WTC11 (cell line): ENCODE results near the gene GIT1. TPM values are rescaled to one million over a fixed set of nuclear protein-coding genes. Genes with fewer than 3 reads are reported as not detected.
"Not testable (repeated sequence)": the region's sequence is repeated elsewhere in the genome, so short reads cannot be mapped to it uniquely, and the experiment has no call there.

ENCODE experiments used
- ATAC-seq: fragments of 200-7000 bp; cut with Tn5 transposase; 2 replicates; pipeline ENCODE4 v1.10.0; 2021; ENCODE audit warnings: mild to moderate bottlenecking, moderate library complexity
- CTCF ChIA-PET: fragments of 300-600 bp; sonication (Branson Sonifier 250); formaldehyde crosslinking; loops from one replicate; lab custom pipeline; 2021; ENCODE audit warnings: antibody characterized with exemption; lab: Charles Lee
- POLR2A ChIA-PET: fragments of 350-600 bp; sonication (Branson Sonifier 250); formaldehyde crosslinking; loops from one replicate; lab custom pipeline; 2021; ENCODE audit warnings: antibody characterized with exemption; lab: Charles Lee
- DNase-seq: peaks from one replicate; pipeline ENCODE4 v3.0.0; 2021; ENCODE audit warnings: low spot score
- H3K27ac Mint-ChIP-seq: 2 replicates; pipeline ENCODE4 v1.8.0; 2021; ENCODE audit warnings: mixed read lengths
- H3K27me3 Mint-ChIP-seq: 2 replicates; pipeline ENCODE4 v1.8.0; 2021; ENCODE audit warnings: low read depth, mild to moderate bottlenecking, moderate library complexity, mixed read lengths
- H3K36me3 Mint-ChIP-seq: 2 replicates; pipeline ENCODE4 v1.8.0; 2021; ENCODE audit warnings: mixed read lengths
- H3K4me1 Mint-ChIP-seq: 2 replicates; pipeline ENCODE4 v1.8.0; 2022; ENCODE audit warnings: mixed read lengths
- H3K4me3 Mint-ChIP-seq: 2 replicates; pipeline ENCODE4 v1.8.0; 2021; ENCODE audit warnings: mild to moderate bottlenecking, moderate library complexity, mixed read lengths
- H3K9me3 Mint-ChIP-seq: 2 replicates; pipeline ENCODE4 v1.8.0; 2021; ENCODE audit warnings: mixed read lengths
- ATF3 ChIP-seq: sonication (generic); formaldehyde crosslinking; conservative IDR thresholded peaks from 2 replicates; pipeline ENCODE4 v1.8.1; 2022; ENCODE audit warnings: mild to moderate bottlenecking, missing genetic modification reagents
- CREB1 ChIP-seq: sonication (generic); formaldehyde crosslinking; IDR thresholded peaks from 2 replicates; pipeline ENCODE4 v1.8.0; 2023; ENCODE audit warnings: mild to moderate bottlenecking, missing genetic modification reagents
- ESRRA ChIP-seq: sonication (generic); formaldehyde crosslinking; IDR thresholded peaks from 2 replicates; pipeline ENCODE4 v1.8.1; 2022; ENCODE audit warnings: mild to moderate bottlenecking, missing genetic modification reagents, borderline replicate concordance
- FOXJ3 ChIP-seq: sonication (generic); formaldehyde crosslinking; IDR thresholded peaks from 2 replicates; pipeline ENCODE4 v1.9.0; 2021; ENCODE audit warnings: missing genetic modification reagents, mild to moderate bottlenecking, borderline replicate concordance
- GABPB1 ChIP-seq: sonication (generic); formaldehyde crosslinking; IDR thresholded peaks from 2 replicates; pipeline ENCODE4 v1.8.1; 2023; ENCODE audit warnings: mild to moderate bottlenecking, missing genetic modification reagents
- GRHL2 ChIP-seq: fragments of 250-450 bp; sonication (Bioruptor Pico); IDR thresholded peaks from 2 replicates; pipeline ENCODE4 v1.8.0; 2022; ENCODE audit warnings: mild to moderate bottlenecking, moderate library complexity; ENCODE audit not compliant: insufficient replicate concordance, severe bottlenecking
- HMGA2 ChIP-seq: fragments of 250-450 bp; sonication (Bioruptor Pico); IDR thresholded peaks from 2 replicates; pipeline ENCODE4 v1.4.0; 2021; ENCODE audit warnings: mild to moderate bottlenecking, moderate library complexity
- JUN ChIP-seq: sonication (generic); formaldehyde crosslinking; IDR thresholded peaks from 2 replicates; pipeline ENCODE4 v1.8.0; 2023; ENCODE audit warnings: mild to moderate bottlenecking, missing genetic modification reagents
- NFE2L1 ChIP-seq: sonication (generic); formaldehyde crosslinking; IDR thresholded peaks from 2 replicates; pipeline ENCODE4 v1.8.1; 2023; ENCODE audit warnings: missing genetic modification reagents
- RORB ChIP-seq: fragments of 250-450 bp; sonication (Bioruptor Pico); IDR thresholded peaks from 2 replicates; pipeline ENCODE4 v1.9.0; 2021; ENCODE audit warnings: mild to moderate bottlenecking
- TP53 ChIP-seq: sonication (generic); formaldehyde crosslinking; IDR thresholded peaks from 2 replicates; pipeline ENCODE4 v1.8.1; 2023; ENCODE audit warnings: mild to moderate bottlenecking, missing genetic modification reagents
- ZNF317 ChIP-seq: sonication (generic); formaldehyde crosslinking; IDR thresholded peaks from 2 replicates; pipeline ENCODE4 v1.8.1; 2023; ENCODE audit warnings: low read depth, mild to moderate bottlenecking, moderate library complexity, missing genetic modification reagents, borderline replicate concordance
- ZNF671 ChIP-seq: fragments of 250-450 bp; sonication (Bioruptor Pico); IDR thresholded peaks from 2 replicates; pipeline ENCODE4 v1.8.0; 2021; ENCODE audit warnings: mild to moderate bottlenecking
- total RNA-seq: library from RNA; stranded (reverse); gene quantifications from 3 replicates; pipeline ENCODE4 v1.2.3, GENCODE V29; 2021
- TF ChIP-seq, protein P1 (sequence below): sonication (generic); formaldehyde crosslinking; IDR thresholded peaks from 2 replicates; pipeline ENCODE4 v1.8.1; 2023; ENCODE audit warnings: mild to moderate bottlenecking, missing genetic modification reagents, moderate library complexity
- TF ChIP-seq, protein P2 (sequence below): fragments of 200-600 bp; IDR thresholded peaks from 2 replicates; pipeline ENCODE4 v1.8.0; 2022; ENCODE audit warnings: antibody characterized with exemption
- TF ChIP-seq, protein P3 (sequence below): sonication (generic); formaldehyde crosslinking; IDR thresholded peaks from 2 replicates; pipeline ENCODE4 v1.8.0; 2022; ENCODE audit warnings: mild to moderate bottlenecking, missing genetic modification reagents

The GIT1 gene
- total RNA-seq, 1 experiment from 2014 or later = 66.9 TPM

GRCh38 chr17:29559640-29560039 lies 29.8 kb downstream of the GIT1 start (continued):
- TF ChIP-seq HMGA2 (CRISPR knock-in tag) (no peak), FOXJ3 (CRISPR knock-in tag) (no peak)

DNA sequence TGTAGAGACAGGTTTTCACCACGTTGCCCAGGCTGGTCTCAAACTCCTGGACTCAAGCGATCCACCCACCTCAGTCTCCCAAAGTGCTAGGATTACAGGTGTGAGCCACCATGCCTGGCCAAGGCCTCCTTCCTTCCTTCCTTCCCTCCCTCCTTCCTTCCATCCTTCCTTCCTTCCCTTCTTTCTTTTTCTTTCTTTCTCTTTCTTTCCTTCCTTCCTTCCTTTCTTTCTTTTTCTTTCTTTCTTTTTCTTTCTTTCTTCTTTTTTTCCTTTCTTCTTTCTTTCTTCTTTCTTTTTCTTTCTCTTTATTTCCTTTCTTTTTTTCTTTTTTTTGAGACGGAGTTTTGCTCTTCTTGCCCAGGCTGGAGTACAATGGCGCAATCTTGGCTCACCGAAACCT lies 31.3 kb downstream of the GIT1 start:
- CTCF ChIA-PET, H3K4me3 Mint-ChIP-seq, H3K9me3 Mint-ChIP-seq, H3K36me3 Mint-ChIP-seq, POLR2A ChIA-PET, H3K27me3 Mint-ChIP-seq, H3K4me1 Mint-ChIP-seq, H3K27ac Mint-ChIP-seq, ATAC-seq, DNase-seq: not testable (repeated sequence)

DNA sequence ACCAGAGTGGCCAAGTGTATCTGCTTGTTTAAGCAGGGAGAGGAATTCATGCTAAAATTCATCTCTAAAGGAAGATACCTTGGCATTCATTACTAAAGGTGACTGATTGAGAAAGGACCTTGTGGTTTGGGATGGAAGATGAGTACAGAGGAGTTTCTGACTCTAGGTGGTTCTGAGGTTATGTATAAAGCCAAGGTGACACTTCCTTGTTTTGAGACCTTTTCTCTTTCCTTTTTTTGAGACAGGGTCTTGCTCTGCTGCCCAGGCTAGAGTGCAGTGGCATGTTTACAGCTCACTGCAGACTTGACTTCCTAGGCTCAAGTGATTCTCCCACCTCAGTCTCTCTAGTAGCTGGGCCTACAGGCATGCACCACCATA lies 31.7 kb downstream of the GIT1 start:
- POLR2A ChIA-PET = no interaction called here
- Mint-ChIP-seq H3K4me3 (no peak overlapping the region), H3K27me3 (peaks cover 2% of the 10 kb centered on the region), H3K4me1 (0 out of 2 replicates have a peak, but pooled peaks cover 2% of the 10 kb centered on the region), H3K27ac (no peak overlapping the region), H3K9me3 (no peaks in the 10 kb centered on the region), H3K36me3 (no peaks in the 10 kb centered on the region)
- CTCF ChIA-PET = no interaction called here
- no peak for DNase-seq
- TF ChIP-seq, protein P1, sequence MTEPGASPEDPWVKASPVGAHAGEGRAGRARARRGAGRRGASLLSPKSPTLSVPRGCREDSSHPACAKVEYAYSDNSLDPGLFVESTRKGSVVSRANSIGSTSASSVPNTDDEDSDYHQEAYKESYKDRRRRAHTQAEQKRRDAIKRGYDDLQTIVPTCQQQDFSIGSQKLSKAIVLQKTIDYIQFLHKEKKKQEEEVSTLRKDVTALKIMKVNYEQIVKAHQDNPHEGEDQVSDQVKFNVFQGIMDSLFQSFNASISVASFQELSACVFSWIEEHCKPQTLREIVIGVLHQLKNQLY (CRISPR knock-in tag) = no peak
- TF ChIP-seq ZNF317 (CRISPR knock-in tag) = no peak
- TF ChIP-seq ESRRA (CRISPR knock-in tag) = no peak
- TF ChIP-seq GRHL2 = no peak
- no peak for TF ChIP-seq JUN (CRISPR knock-in tag)
- no peak for ATAC-seq

DNA sequence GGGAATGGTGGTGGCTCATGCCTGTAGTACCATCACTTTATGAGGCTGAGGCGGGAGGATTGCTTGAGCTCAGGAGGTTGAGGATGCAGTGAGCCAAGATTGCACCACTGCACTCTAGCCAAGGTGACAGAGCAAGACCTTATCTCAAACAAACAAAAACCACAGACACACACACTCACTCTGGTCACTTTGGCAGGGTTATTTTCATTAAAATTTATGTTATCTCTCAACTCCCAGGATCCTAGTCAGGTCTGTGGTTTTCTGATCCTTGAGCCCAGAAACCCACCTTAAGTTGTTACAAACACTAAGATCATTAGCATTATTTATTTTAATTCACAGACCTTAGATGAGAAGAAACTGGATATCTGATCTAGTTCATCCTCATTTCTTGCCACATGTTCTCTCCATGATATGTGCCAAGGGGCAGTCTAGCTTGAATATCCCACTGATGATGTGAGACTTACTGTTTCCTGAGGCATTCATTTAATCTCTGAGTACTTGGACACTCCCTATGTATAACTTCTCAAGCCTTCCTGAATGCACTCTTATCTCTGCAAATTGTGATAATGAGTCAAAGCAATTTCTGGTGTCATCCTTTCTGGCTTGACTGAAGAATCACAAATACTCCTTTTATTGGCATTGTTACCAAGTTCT lies 32.2 kb downstream of the GIT1 start:
- CTCF ChIA-PET = interaction anchor here (1.0 kb wide), 1 partner anchor 187 kb away, joined by 3 read pairs; no protein-coding TSS in a partner anchor

GRCh38 chr17:29555840-29556239 lies 33.6 kb downstream of the GIT1 start:
- POLR2A ChIA-PET = no interaction called here
- 0 out of 2 replicates have a peak, but pooled peaks cover 2% of the 10 kb centered on the region for H3K4me1 Mint-ChIP-seq
- TF ChIP-seq, protein P2, sequence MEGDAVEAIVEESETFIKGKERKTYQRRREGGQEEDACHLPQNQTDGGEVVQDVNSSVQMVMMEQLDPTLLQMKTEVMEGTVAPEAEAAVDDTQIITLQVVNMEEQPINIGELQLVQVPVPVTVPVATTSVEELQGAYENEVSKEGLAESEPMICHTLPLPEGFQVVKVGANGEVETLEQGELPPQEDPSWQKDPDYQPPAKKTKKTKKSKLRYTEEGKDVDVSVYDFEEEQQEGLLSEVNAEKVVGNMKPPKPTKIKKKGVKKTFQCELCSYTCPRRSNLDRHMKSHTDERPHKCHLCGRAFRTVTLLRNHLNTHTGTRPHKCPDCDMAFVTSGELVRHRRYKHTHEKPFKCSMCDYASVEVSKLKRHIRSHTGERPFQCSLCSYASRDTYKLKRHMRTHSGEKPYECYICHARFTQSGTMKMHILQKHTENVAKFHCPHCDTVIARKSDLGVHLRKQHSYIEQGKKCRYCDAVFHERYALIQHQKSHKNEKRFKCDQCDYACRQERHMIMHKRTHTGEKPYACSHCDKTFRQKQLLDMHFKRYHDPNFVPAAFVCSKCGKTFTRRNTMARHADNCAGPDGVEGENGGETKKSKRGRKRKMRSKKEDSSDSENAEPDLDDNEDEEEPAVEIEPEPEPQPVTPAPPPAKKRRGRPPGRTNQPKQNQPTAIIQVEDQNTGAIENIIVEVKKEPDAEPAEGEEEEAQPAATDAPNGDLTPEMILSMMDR = no peak
- TF ChIP-seq GABPB1 (CRISPR knock-in tag) = peak; percentile 73
- TF ChIP-seq, all 79 proteins: peak for 1
- Mint-ChIP-seq H3K27me3 (no peaks in the 10 kb centered on the region; the same call in 1 of the 2 replicates), H3K9me3 (no peaks in the 10 kb centered on the region; the same call in 1 of the 2 replicates), H3K27ac (no peak overlapping the region), H3K36me3 (no peaks in the 10 kb centered on the region), H3K4me3 (no peak overlapping the region)
- CTCF ChIA-PET = interaction anchor here (1.3 kb wide), 1 partner anchor 12 kb away, joined by 3 read pairs; no protein-coding TSS in a partner anchor
- no peak for DNase-seq
- ATAC-seq = no peak

More for the DNA sequence above, 32.2 kb downstream of the GIT1 start:
- H3K36me3 Mint-ChIP-seq = no peaks in the 10 kb centered on the region
- TF ChIP-seq, protein P3, sequence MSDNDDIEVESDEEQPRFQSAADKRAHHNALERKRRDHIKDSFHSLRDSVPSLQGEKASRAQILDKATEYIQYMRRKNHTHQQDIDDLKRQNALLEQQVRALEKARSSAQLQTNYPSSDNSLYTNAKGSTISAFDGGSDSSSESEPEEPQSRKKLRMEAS (CRISPR knock-in tag) = no peak
- TF ChIP-seq RORB (CRISPR knock-in tag) (no peak), TP53 (CRISPR knock-in tag) (no peak), NFE2L1 (CRISPR knock-in tag) (no peak), JUN (CRISPR knock-in tag) (no peak), ZNF671 (no peak), CREB1 (CRISPR knock-in tag) (no peak), ATF3 (CRISPR knock-in tag) (no peak)
- TF ChIP-seq, protein P2 = no peak
- no peak for ATAC-seq
- no peak overlapping the region for H3K4me3 Mint-ChIP-seq
- no peak overlapping the region for H3K27ac Mint-ChIP-seq
- H3K4me1 Mint-ChIP-seq = 0 out of 2 replicates have a peak, but pooled peaks cover 2% of the 10 kb centered on the region
- POLR2A ChIA-PET = no interaction called here
- H3K27me3 Mint-ChIP-seq = no peaks in the 10 kb centered on the region; the same call in none of the 2 replicates
- no peak for DNase-seq
- no peaks in the 10 kb centered on the region for H3K9me3 Mint-ChIP-seq
